Neuron (in vitro differentiated cells): ENCODE results near the gene ZWILCH.

Experiments used
- H2AFZ ChIP-seq: one replicate; pipeline ENCODE4 v1.6.1; 2013; ENCODE audit warnings: low read depth, mild to moderate bottlenecking, inconsistent platforms, low read length, moderate library complexity
- H3K27me3 ChIP-seq: one replicate; pipeline ENCODE4 v1.6.1; 2013; ENCODE audit warnings: low read length; ENCODE audit not compliant: insufficient read depth
- H3K36me3 ChIP-seq: one replicate; pipeline ENCODE4 v1.6.1; 2013; ENCODE audit warnings: low read length; ENCODE audit not compliant: insufficient read depth
- H3K4me1 ChIP-seq: one replicate; pipeline ENCODE4 v1.6.1; 2013; ENCODE audit warnings: low read length; ENCODE audit not compliant: insufficient read depth
- H3K4me3 ChIP-seq: 2 replicates; pipeline ENCODE4 v1.5.1; 2013; ENCODE audit warnings: mild to moderate bottlenecking, low read length, moderate library complexity
- H3K9me3 ChIP-seq: one replicate; pipeline ENCODE4 v1.6.1; 2013; ENCODE audit warnings: low read length

The ZWILCH gene

DNA sequence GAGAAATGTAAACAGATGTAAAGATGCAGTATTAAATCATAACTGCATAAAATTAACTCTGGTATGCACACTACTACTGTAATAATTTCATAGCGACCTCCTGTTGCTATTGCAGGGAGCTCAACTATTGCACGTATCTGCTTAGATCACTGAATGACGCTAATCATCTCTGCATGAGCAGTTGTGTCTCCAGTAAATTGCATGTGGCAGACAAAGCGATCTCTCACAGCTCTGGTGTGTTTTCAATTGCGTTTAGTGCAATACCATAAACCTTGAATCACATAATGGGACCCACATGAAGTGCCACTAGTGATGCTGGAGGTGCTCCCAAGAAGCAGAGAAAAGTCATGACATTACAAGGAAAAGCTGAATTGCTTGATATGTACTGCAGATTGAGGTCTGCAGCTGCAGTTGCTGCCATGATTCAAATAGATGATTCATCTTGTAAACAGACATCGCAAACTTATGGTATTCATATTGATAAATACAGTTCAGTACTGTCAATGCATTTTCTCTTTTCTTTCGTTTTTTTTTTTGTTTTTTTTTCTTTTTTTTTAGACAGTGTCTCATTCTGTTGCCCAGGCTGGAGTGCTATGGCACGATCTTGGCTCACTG lies 90.9 kb downstream of the ZWILCH start:
- H3K4me3 ChIP-seq = no peak overlapping the region
- H3K27me3 ChIP-seq = peaks cover 22% of the 10 kb centered on the region

DNA sequence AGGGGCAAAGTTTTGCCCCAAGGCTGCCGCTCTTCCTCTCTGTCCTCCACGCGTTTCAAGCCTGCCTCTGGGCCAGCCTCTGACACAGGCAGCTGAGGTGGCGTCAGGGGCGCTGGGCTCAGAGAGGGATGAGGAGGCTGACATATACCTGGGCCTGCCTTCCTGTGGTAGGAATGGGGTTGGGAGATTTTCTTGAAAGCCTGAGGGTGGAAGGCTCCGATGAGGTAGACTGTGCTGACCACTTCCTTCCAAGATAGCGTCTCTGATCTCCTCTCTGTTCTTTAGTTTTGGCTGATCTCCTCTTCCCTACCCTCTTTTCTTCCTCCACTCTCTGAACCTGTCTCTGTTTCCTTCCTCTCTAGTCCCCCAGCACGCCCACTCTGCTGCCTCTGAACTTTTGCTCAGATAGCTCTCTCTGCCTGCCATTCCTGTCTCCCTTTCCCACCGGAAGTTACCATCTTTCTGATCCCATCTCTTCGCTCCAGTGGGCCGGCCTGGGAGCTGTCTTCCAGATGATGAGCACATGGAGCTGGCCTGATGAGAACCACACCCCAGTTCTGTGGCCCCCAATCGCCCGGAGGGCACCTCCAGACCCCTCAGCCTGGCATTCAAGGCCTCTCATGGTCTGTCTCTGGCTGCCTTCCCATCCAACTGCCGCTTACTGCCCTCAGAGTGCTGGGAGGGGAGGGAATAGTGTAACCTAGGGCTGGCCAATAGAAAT lies 93.1 kb downstream of the ZWILCH start:
- Histone ChIP-seq H3K36me3 (no peaks in the 10 kb centered on the region), H3K4me1 (no peaks in the 10 kb centered on the region), H3K4me3 (no peak overlapping the region), H3K9me3 (no peaks in the 10 kb centered on the region), H3K27me3 (peaks cover 19% of the 10 kb centered on the region), H2AFZ (no peak overlapping the region)

More for the DNA sequence above, 90.9 kb downstream of the ZWILCH start:
- Histone ChIP-seq H2AFZ (no peak overlapping the region), H3K36me3 (no peaks in the 10 kb centered on the region), H3K4me1 (no peaks in the 10 kb centered on the region), H3K9me3 (no peaks in the 10 kb centered on the region)
